ENCODE measurements around the gene SRD5A1.

- TF ChIP-seq POLR2A (IDR thresholded peaks at IDR 0.05): no peak
- no peak for TF ChIP-seq CTCF (IDR thresholded peaks at IDR 0.05)
These were observed 84.4 kb downstream of the SRD5A1 start for GRCh38 chr5:6717687-6718086.

All from adrenal gland (tissue), 5 donors.